ENCODE data around the gene SREBF2. TPM values are rescaled to one million over a fixed set of nuclear protein-coding genes. Genes with fewer than 3 reads are reported as not detected.

Gene SREBF2
- total and polyA plus RNA-seq, 9 of the 15 experiments (the other 6 are each of a cell fraction or from before 2014, with no cell fraction given): 1.1 to 84.2 (median 26.9) TPM

DNA sequence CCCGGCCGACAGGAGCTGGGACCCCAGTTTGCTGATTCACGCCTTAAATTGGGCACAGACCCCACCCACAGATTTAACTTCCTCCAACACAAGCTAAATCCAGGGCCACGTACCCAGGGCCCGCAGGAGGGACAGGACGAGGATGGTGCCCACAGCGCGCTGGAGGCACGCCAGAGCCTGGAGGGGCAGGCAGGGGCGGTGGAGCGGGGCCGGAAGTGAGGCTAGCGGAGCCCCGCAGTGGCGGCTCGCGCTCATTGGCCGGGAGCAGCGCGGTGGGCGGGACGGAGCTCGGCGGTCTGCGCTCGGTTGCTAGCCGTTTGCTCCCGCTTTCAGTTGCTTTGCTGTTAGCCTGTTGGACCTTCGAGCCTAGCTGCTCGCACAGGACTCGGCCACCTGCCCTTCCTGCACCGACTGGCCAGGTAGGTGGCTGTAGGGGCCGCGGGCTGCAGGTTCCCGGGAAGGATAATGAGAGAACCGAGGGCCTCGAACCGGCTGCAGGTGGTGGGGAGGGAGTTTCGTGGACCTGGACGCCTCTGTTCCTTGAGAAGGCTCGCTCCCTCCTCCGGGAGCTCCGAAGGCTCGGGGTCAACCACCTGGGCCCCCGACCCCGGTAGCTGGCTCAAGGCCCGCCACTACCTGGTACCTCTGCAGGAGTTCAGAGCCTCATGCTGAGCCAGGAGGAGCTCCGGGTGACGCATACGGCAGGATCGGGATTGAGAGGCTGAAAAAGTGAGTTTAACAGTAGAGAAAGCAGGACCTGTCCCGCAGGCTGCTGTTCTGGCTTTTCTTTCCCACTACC, 32.4 kb upstream of the SREBF2 start, which contains the start of gene CCDC134 (continued):
- TF ChIP-seq, protein P1, sequence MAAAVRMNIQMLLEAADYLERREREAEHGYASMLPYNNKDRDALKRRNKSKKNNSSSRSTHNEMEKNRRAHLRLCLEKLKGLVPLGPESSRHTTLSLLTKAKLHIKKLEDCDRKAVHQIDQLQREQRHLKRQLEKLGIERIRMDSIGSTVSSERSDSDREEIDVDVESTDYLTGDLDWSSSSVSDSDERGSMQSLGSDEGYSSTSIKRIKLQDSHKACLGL (CRISPR knock-in tag; IDR thresholded peaks at IDR 0.05; ENCODE audit: borderline replicate concordance, poor library complexity, severe bottlenecking): no peak
- TF ChIP-seq ELF2 (CRISPR knock-in tag; IDR thresholded peaks at IDR 0.05) (no peak), ZBTB1 (CRISPR knock-in tag; IDR thresholded peaks at IDR 0.05; ENCODE audit: borderline replicate concordance, low read depth) (peak; percentile 75; the same call in 1 of the 2 replicates), RCOR1 (IDR thresholded peaks at IDR 0.05; ENCODE audit: borderline replicate concordance in 1 of 2, low read depth in 2 of 2, low read length in 2 of 2) (0 out of 4 replicates have a peak, but pooled peaks of 1 of the 2 experiments have one; percentile 16), SAFB2 (IDR thresholded peaks at IDR 0.05; ENCODE audit: borderline replicate concordance, low read depth, low read length, severe bottlenecking) (no peak), LCOR (CRISPR knock-in tag; IDR thresholded peaks at IDR 0.05) (peak; percentile 42; the same call in 1 of the 2 replicates), NCOA1 (IDR thresholded peaks at IDR 0.05; ENCODE audit: low read depth) (no peak), YY1 (IDR thresholded peaks at IDR 0.05; ENCODE audit: borderline replicate concordance in 1 of 3, control insufficient read depth in 1 of 3, extremely low read depth in 1 of 3, insufficient read depth in 3 of 3, insufficient read length in 1 of 3, insufficient replicate concordance in 2 of 3, low read depth in 1 of 3, low read length in 2 of 3) (peak in 2 of 3 experiments; percentile 11 to 51), ETV1 (tag; conservative IDR thresholded peaks at IDR 0.05; ENCODE audit: low read depth) (peak; percentile 66), CEBPG (CRISPR knock-in tag; IDR thresholded peaks at IDR 0.05) (no peak), CEBPG (tag; conservative IDR thresholded peaks at IDR 0.05 in 1 of 2, IDR thresholded peaks at IDR 0.05 in 1 of 2) (no peak), RUNX1 (IDR thresholded peaks at IDR 0.05; ENCODE audit: low read depth) (no peak), SRSF1 (IDR thresholded peaks at IDR 0.05; ENCODE audit: low read depth, low read length) (no peak), BMI1 (IDR thresholded peaks at IDR 0.05; ENCODE audit: low read length) (no peak), RBBP5 (IDR thresholded peaks at IDR 0.05; ENCODE audit: borderline replicate concordance, insufficient read depth, low read length, poor library complexity, severe bottlenecking) (peak; percentile 60), SMARCC2 (IDR thresholded peaks at IDR 0.05; ENCODE audit: low read depth) (no peak), HDAC3 (IDR thresholded peaks at IDR 0.05; ENCODE audit: borderline replicate concordance, partially characterized antibody) (no peak)
- TF ChIP-seq, protein P2, sequence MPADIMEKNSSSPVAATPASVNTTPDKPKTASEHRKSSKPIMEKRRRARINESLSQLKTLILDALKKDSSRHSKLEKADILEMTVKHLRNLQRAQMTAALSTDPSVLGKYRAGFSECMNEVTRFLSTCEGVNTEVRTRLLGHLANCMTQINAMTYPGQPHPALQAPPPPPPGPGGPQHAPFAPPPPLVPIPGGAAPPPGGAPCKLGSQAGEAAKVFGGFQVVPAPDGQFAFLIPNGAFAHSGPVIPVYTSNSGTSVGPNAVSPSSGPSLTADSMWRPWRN (IDR thresholded peaks at IDR 0.05; ENCODE audit: low read depth): no peak
- TF ChIP-seq, protein P3, sequence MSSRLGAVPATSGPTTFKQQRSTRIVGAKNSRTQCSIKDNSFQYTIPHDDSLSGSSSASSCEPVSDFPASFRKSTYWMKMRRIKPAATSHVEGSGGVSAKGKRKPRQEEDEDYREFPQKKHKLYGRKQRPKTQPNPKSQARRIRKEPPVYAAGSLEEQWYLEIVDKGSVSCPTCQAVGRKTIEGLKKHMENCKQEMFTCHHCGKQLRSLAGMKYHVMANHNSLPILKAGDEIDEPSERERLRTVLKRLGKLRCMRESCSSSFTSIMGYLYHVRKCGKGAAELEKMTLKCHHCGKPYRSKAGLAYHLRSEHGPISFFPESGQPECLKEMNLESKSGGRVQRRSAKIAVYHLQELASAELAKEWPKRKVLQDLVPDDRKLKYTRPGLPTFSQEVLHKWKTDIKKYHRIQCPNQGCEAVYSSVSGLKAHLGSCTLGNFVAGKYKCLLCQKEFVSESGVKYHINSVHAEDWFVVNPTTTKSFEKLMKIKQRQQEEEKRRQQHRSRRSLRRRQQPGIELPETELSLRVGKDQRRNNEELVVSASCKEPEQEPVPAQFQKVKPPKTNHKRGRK (tag; IDR thresholded peaks at IDR 0.05): no peak
- TF ChIP-seq, protein P4, sequence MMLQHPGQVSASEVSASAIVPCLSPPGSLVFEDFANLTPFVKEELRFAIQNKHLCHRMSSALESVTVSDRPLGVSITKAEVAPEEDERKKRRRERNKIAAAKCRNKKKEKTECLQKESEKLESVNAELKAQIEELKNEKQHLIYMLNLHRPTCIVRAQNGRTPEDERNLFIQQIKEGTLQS (IDR thresholded peaks at IDR 0.05): no peak
- TF ChIP-seq, protein P4 (CRISPR knock-in tag; conservative IDR thresholded peaks at IDR 0.05): no peak
- TF ChIP-seq, protein P5, sequence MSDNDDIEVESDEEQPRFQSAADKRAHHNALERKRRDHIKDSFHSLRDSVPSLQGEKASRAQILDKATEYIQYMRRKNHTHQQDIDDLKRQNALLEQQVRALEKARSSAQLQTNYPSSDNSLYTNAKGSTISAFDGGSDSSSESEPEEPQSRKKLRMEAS (CRISPR knock-in tag; IDR thresholded peaks at IDR 0.05): peak; percentile 48
